Activated CD4-positive, alpha-beta T cell treated with anti-CD3 and anti-CD28 coated beads, Interleukin-10, Interleukin-2, amounts not matched to agents 100 ng/mL and 50 ng/mL, durations not matched to agents 16 hours and 8 hours (primary cell): ENCODE measurements around the gene KLF16.
A peak's percentile ranks its signal among the peaks of the same experiment; 100 is the strongest.
"Not testable (repeated sequence)": the region's sequence is repeated elsewhere in the genome, so short reads cannot be mapped to it uniquely, and the experiment has no call there.

ENCODE experiments used
- DNase-seq: peaks from one replicate; pipeline ENCODE4 v3.0.0-alpha.2; 2020

Gene KLF16

GRCh38 chr19:1883784-1884183 is 20.4 kb upstream of the KLF16 start:
- DNase-seq: peak; percentile 43

GRCh38 chr19:1882786-1883692 is 19.7 kb upstream of the KLF16 start:
- DNase-seq: no peak

GRCh38 chr19:1882089-1882785 is 18.9 kb upstream of the KLF16 start:
- DNase-seq: peak; percentile 88

- DNase-seq: not testable (repeated sequence)
These were observed 18.2 kb upstream of the KLF16 start for GRCh38 chr19:1881393-1882088.

GRCh38 chr19:1880611-1881392 is 17.4 kb upstream of the KLF16 start:
- DNase-seq: no peak

GRCh38 chr19:1879982-1880381 is 16.6 kb upstream of the KLF16 start:
- DNase-seq: not testable (repeated sequence)

GRCh38 chr19:1878583-1878982 is 15.2 kb upstream of the KLF16 start:
- not testable (repeated sequence) for DNase-seq

- DNase-seq: not testable (repeated sequence)
These were observed 13.9 kb upstream of the KLF16 start for GRCh38 chr19:1877280-1877660.

- not testable (repeated sequence) for DNase-seq
These were observed 13.3 kb upstream of the KLF16 start for GRCh38 chr19:1876496-1877279.

- peak; percentile 94 for DNase-seq
These were observed 12.5 kb upstream of the KLF16 start for GRCh38 chr19:1875646-1876495.

GRCh38 chr19:1875265-1875645 is 11.9 kb upstream of the KLF16 start:
- not testable (repeated sequence) for DNase-seq

- DNase-seq: peak; percentile 56
These were observed 11.3 kb upstream of the KLF16 start for GRCh38 chr19:1874554-1875185.

- DNase-seq: no peak
These were observed 10.4 kb upstream of the KLF16 start for GRCh38 chr19:1873524-1874473.

- no peak for DNase-seq
These were observed 9.6 kb upstream of the KLF16 start for GRCh38 chr19:1872807-1873523.

- no peak for DNase-seq
These were observed 8.3 kb upstream of the KLF16 start for GRCh38 chr19:1871630-1872029.

- DNase-seq: no peak
These were observed 7.8 kb upstream of the KLF16 start for GRCh38 chr19:1871140-1871597.

- DNase-seq: no peak
These were observed 5.6 kb upstream of the KLF16 start for GRCh38 chr19:1868971-1869370.

- no peak for DNase-seq
These were observed 4.0 kb upstream of the KLF16 start for GRCh38 chr19:1867349-1867724.
